Activated CD8-positive, alpha-beta memory T cell treated with anti-CD3 and anti-CD28 coated beads for 4 hours (primary cell): ENCODE results near the gene USP15.
"Not testable (repeated sequence)": the region's sequence is repeated elsewhere in the genome, so short reads cannot be mapped to it uniquely, and the experiment has no call there.

Source experiments
- DNase-seq, 2 donors: peaks; one replicate each; pipeline ENCODE4 v3.0.0-alpha.2; 2020; ENCODE audit warnings: low read depth in 2 of 2

Gene USP15

GRCh38 chr12:62448436-62448835 lies 188.2 kb downstream of the USP15 start:
- no peak for DNase-seq

- DNase-seq, result not testable (repeated sequence)
Measured at GRCh38 chr12:62455429-62455828, 195.2 kb downstream of the USP15 start.

GRCh38 chr12:62458626-62459025 lies 198.4 kb downstream of the USP15 start:
- no peak for DNase-seq

- DNase-seq, result no peak
Measured at GRCh38 chr12:62459976-62460375, 199.8 kb downstream of the USP15 start.

GRCh38 chr12:62461171-62461837 lies 201.1 kb downstream of the USP15 start:
- not testable (repeated sequence) for DNase-seq

- DNase-seq, result not testable (repeated sequence)
Measured at GRCh38 chr12:62463252-62463651, 203.0 kb downstream of the USP15 start.
